ENCODE measurements around the gene SCN8A.
"Not testable (repeated sequence)": the region's sequence is repeated elsewhere in the genome, so short reads cannot be mapped to it uniquely, and the experiment has no call there.

Gene SCN8A

DNA sequence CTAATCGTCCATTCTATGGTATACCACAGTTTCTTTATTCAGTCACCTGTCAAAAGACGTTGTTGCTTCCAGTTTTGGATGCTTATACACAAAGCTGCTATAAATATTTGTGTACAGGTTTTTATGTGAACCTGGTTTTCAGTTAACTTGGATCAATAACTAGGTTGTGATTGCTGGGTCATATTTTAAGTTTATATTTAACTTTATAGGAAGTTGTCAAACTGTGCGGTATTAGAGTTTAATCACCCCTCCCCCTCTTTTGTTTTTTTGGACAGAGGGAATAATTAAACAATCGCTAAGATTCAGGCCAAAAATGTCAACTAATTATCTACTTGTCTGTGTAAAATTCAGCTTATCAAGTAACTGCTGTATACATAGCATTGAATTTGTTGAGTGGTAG is 34.3 kb downstream of the SCN8A start:
- no peak for DNase-seq

GRCh38 chr12:51626115-51626514 is 35.1 kb downstream of the SCN8A start:
- DNase-seq: no peak

- no peak for DNase-seq
Measured at GRCh38 chr12:51626629-51627028, 35.6 kb downstream of the SCN8A start.

DNA sequence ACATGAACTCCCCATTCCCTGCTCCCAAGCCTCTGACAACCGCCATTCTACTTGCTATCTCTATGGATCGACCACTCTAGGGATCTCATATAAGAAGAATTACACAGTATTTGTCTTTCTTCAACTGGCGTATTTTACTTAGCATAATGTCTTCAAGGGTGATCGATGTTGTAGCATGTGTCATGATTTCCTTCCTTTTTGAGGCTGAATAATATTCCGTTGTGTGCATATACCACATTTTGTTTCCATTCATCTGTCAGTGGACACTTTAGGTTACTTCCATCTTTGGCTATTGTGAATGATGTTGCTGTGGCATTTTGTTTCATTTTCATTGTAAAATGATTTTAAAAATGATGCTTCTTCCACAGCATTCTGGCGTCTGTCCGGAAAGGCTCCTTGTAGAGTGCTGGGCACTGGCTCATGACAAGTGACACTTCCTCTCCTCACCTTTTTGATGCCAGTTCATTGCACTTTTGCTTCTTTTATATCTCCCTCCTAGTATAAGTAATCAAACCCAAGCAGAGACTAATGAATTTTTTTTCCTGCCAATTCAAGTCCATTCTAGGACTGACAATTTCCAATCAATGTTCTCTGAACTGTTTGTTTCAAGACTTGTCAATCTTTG is 39.3 kb downstream of the SCN8A start:
- DNase-seq: no peak

GRCh38 chr12:51630986-51631385 is 40.0 kb downstream of the SCN8A start:
- no peak for DNase-seq

DNA sequence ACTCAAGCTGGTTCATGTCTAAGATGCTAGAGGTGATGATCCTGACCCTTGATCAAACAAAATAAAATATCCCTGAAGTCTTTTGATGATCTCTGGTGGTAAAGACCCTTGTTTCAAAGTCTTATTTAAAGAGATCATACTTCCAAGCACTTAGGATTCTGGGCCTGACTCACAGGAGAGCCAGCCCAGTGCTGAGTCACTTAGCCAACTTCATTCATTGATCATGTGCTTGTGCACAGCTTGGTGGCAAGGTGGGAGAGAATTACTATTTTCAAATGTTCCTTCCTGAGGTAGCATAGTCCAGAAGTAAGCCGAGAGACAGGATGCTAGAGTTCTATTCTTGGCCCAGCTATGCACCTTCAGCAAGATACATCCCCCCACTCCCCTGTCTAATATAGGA is 40.6 kb downstream of the SCN8A start:
- DNase-seq: no peak

- no peak for DNase-seq
Measured at GRCh38 chr12:51632623-51633022, 41.6 kb downstream of the SCN8A start.

- no peak for DNase-seq
Measured at GRCh38 chr12:51635346-51635745, 44.3 kb downstream of the SCN8A start.

DNA sequence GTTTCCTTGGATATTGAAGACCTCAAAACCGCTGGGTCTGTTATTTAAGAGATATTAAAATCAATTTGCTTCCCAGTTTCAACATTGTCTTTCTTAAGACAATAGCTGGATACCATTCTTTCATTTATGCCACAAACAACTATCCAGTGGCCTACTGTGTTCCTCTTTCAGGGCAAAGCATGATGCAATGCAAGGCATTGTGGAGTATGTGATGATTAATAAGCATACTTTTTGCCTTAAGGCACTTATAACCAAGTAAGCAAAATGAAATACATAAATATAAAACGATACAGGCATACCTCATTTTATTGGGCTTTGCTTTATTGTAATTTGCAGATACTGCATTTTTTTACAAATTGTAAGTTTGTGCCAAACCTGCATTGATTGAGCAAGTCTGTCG is 45.5 kb downstream of the SCN8A start:
- DNase-seq: no peak

DNA sequence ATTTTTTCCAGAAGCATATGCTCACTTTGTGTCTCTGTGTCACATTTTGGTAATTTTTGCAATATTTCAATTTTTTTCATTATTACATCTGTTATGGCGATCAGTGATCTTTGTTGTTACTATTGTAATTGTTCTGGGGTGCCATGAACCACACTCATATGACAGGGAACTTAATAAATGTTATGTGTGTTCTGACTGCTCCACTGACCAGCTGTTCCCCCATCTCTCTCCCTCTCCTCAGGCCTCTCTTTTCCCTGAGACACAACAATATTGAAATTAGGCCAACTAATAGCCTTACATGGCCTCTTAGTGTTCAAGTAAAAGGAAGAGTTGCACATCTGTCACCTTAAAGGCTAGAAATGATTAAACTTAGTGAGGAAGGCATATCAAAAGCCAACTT is 46.0 kb downstream of the SCN8A start:
- DNase-seq: no peak

DNA sequence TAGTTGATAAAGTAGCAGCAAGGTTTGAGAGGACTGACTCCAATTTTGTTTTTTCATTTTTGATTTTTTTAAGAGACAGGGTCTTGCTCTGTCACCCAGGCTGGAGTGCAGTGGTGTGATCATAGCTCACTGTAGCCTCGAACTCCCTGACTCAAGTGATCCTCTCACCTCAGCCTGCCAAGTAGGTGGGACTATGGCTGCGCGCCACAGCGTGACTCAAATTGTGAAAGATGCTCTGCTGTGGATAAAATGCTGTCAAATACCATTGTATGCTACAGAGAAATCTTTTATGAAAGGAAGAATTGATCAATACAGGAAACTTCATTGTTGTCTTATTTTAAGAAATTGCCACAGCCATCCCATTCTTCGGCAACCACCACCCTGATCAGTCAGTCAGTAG is 48.3 kb downstream of the SCN8A start:
- no peak for DNase-seq

GRCh38 chr12:51642286-51642685 is 51.3 kb downstream of the SCN8A start:
- DNase-seq: no peak

DNA sequence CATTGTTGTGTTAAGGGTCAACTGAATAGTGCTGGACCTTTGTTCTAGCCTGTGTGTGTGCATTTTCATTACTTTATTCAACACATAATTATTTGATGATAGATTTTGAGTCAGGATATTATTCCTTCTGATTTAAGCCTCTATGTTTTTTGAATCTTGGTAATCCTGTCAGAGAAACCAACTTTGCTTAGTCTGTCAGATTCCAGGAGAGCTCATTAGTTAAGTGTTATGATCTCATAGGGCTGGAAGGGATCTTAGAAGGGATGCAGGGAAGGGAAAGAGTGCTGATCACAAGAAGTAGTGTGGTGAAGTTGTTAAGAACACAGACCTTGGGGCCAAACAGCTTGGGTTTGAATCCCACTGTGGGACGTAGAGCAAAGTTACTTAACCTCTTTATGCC is 52.9 kb downstream of the SCN8A start:
- DNase-seq: no peak

- DNase-seq: not testable (repeated sequence)
Measured at GRCh38 chr12:51644691-51645090, 53.7 kb downstream of the SCN8A start.

- DNase-seq: no peak
Measured at GRCh38 chr12:51645961-51646360, 54.9 kb downstream of the SCN8A start.

GRCh38 chr12:51647647-51648046 is 56.6 kb downstream of the SCN8A start:
- no peak for DNase-seq

DNA sequence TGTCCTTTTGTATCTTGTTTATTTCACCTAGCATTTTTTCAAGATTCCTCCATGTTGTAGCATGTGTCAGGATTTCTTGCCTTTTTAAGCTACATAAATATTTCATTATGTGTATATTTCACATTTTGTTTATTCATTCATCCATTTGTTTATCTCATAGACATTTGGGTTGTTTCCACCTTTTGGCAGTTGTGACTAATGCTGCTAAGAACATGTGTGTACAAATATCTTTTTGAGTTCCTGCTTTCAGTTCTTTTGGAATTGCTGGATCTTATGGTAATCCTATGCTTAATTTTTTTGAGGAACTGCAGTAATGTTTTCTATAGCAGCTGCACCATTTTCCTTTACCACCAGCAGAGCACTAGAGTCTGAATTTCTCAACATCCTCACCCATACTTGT is 62.4 kb downstream of the SCN8A start:
- DNase-seq: no peak

GRCh38 chr12:51661199-51661598 is 70.2 kb downstream of the SCN8A start:
- no peak for DNase-seq

- DNase-seq: no peak
Measured at GRCh38 chr12:51661836-51662235, 70.8 kb downstream of the SCN8A start.

DNA sequence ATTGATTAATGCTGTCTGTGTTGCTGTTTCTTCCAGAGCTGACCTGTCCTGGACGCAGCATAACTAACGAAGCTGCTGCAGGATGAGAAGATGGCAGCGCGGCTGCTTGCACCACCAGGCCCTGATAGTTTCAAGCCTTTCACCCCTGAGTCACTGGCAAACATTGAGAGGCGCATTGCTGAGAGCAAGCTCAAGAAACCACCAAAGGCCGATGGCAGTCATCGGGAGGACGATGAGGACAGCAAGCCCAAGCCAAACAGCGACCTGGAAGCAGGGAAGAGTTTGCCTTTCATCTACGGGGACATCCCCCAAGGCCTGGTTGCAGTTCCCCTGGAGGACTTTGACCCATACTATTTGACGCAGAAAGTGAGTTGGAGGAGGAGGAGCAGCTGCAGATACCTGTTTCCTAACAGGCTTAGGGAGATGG is 71.7 kb downstream of the SCN8A start:
- no peak for DNase-seq

- DNase-seq: no peak
Measured at GRCh38 chr12:51663390-51663789, 72.4 kb downstream of the SCN8A start.

GRCh38 chr12:51666696-51667095 is 75.7 kb downstream of the SCN8A start:
- no peak for DNase-seq

DNA sequence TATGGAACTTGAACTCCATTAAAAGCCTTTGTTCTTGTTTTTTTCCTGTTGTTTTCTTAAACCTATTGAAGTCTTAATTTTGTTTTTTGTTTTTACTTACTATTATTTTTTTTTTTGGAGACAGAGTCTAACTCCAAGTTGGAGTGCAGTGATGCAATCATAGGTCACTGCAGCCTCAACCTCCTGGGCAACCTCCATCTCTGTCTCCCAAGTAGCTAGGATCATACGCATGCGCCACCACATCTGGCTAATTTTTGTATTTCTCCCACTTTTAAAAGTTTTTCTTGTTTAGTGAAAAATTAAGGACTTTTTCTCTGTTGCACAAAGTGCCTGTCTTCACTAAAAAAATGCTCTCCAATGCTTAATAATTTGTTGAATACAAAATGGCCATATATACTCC is 76.2 kb downstream of the SCN8A start:
- DNase-seq: no peak

DNA sequence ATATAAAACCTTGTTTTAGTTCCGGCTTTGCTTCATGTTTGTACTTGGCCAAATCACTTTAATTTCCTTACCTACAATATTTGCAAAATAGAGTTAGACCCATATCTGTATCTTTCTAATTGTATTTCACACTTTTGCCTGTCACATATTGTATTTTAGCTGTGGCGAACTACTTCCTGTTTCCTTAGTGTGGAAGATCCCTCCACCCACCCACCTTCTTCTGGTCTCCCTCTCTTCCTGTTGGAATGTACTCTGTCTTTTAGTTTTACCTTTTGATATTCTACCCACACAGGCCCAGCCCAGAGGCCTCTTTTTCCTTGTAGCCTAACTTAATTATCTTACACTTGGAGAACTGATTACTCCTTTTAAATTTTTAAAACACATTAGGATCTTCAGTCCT is 78.2 kb downstream of the SCN8A start:
- DNase-seq: no peak

DNA sequence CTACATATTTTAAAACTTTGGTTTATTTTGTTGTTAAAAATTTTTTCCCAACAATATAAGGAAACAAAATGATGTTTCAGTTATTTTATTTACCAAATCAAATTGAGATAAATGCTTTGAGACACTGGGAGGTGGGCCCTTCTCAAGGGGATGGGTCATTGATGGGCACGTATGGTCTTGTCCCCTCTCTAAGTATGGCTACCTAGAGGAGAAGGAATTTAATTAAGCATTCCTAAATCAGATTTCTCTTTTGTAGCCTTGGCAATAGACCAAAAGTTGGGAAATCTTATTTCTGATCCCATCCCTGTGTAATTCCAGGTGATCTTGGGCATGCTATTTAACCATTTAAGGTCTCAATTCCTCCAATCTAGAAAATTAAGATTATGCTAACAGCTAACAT is 79.0 kb downstream of the SCN8A start:
- no peak for DNase-seq

- DNase-seq: no peak
Measured at GRCh38 chr12:51672334-51672733, 81.3 kb downstream of the SCN8A start.

All from activated gamma-delta T cell treated with Interleukin-2 at 50 U/mL for 16 hours (primary cell).